Cardiac septum (tissue), 1 donor: ENCODE data around the gene AIFM3. TPM values are rescaled to one million over a fixed set of nuclear protein-coding genes. Genes with fewer than 3 reads are reported as not detected.
"Not testable (repeated sequence)": the region's sequence is repeated elsewhere in the genome, so short reads cannot be mapped to it uniquely, and the experiment has no call there.

Source experiments
- DNase-seq: peaks from one replicate; pipeline ENCODE4 v3.0.0-alpha.2; 2020; ENCODE audit warnings: low spot score
- intact Hi-C: fragments of 100-400 bp; cut with DNase I; formaldehyde crosslinking; loops from one replicate; pipeline ENCODE4 v1.14.0; 2022
- total RNA-seq: library from RNA; stranded (reverse); fragmentation: NEBNext Ultra II Directional; extraction: Animal tissue kit (Norgen Biotek cat#: 25700); gene quantifications from one replicate; pipeline ENCODE4 v1.2.1, GENCODE V29; 2021
- donor health status: DM: no; HTN: no; CAD: no.

The AIFM3 gene
- total RNA-seq, 1 donor from 2014 or later: 0.54 TPM

- DNase-seq, intact Hi-C loops: not testable (repeated sequence)
Measured at GRCh38 chr22:20972014-20972694, 5.1 kb downstream of the AIFM3 start.

GRCh38 chr22:20972933-20973577, 6.0 kb downstream of the AIFM3 start:
- DNase-seq: no peak
- intact Hi-C loops: no loop called here

GRCh38 chr22:20973634-20974286, 6.7 kb downstream of the AIFM3 start:
- intact Hi-C loops: no loop called here
- no peak for DNase-seq

GRCh38 chr22:20974336-20974955, 7.4 kb downstream of the AIFM3 start:
- DNase-seq: no peak

GRCh38 chr22:20975541-20976290, 8.7 kb downstream of the AIFM3 start:
- intact Hi-C loops: no loop called here
- DNase-seq: no peak

More at GRCh38 chr22:20974336-20974955, 7.4 kb downstream of the AIFM3 start:
- intact Hi-C loops: no loop called here

- DNase-seq: no peak
Measured at GRCh38 chr22:20976291-20976877, 9.3 kb downstream of the AIFM3 start.

GRCh38 chr22:20977019-20977418, 10.0 kb downstream of the AIFM3 start:
- intact Hi-C loops: no loop called here
- no peak for DNase-seq

More at GRCh38 chr22:20976291-20976877, 9.3 kb downstream of the AIFM3 start:
- intact Hi-C loops: no loop called here

- no peak for DNase-seq
- intact Hi-C loops: no loop called here
Measured at GRCh38 chr22:20977516-20978170, 10.6 kb downstream of the AIFM3 start.

- DNase-seq: no peak
- intact Hi-C loops: no loop called here
Measured at GRCh38 chr22:20978419-20978818, 11.4 kb downstream of the AIFM3 start.

- DNase-seq: no peak
- intact Hi-C loops: no loop called here
Measured at GRCh38 chr22:20979243-20979809, 12.3 kb downstream of the AIFM3 start.

GRCh38 chr22:20979940-20980453, 12.9 kb downstream of the AIFM3 start:
- intact Hi-C loops: loop anchor here (5.0 kb wide), 1 partner anchor 123 kb away; the partner anchor contains the start of genes PI4KA and SNAP29
- DNase-seq: no peak

- DNase-seq: no peak
- intact Hi-C loops: loop anchor here (5.0 kb wide), 1 partner anchor 123 kb away; the partner anchor contains the start of genes PI4KA and SNAP29
Measured at GRCh38 chr22:20980523-20980922, 13.5 kb downstream of the AIFM3 start.

GRCh38 chr22:20980938-20981722, 14.1 kb downstream of the AIFM3 start:
- intact Hi-C loops: loop anchor here (5.0 kb wide), 1 partner anchor 124 kb away; the partner anchor contains the start of genes PI4KA and SNAP29

GRCh38 chr22:20981787-20982562, 14.9 kb downstream of the AIFM3 start, which contains the start of gene LZTR1:
Gene LZTR1 (plus strand): TSS chr22:20982297. CDS start chr22:20982372, 75 bp downstream.
- DNase-seq: peak; percentile 95
- intact Hi-C loops: loop anchor here (1.0 to 5.0 kb wide), 3 partner anchors 19 to 125 kb away; partner anchors contain the start of genes CRKL, PI4KA and SNAP29

More at GRCh38 chr22:20980938-20981722, 14.1 kb downstream of the AIFM3 start:
- no peak for DNase-seq

GRCh38 chr22:20982563-20982882, 15.5 kb downstream of the AIFM3 start:
- intact Hi-C loops: loop anchor here (1.0 to 5.0 kb wide), 3 partner anchors 19 to 125 kb away; partner anchors contain the start of genes CRKL, PI4KA and SNAP29
- no peak for DNase-seq
